Measurements from ENCODE around the gene SESTD1.

- TF ChIP-seq GATA2 (IDR thresholded peaks at IDR 0.05; ENCODE audit: low read depth, low read length) (no peak), GATA3 (IDR thresholded peaks at IDR 0.05; ENCODE audit: low read depth, low read length) (no peak)
Observed at GRCh38 chr2:179235463-179236108, 29.0 kb downstream of the SESTD1 start.
